GM23248 (cell line): ENCODE results near the gene NF1.

ENCODE experiments used
- EZH2 ChIP-seq: fragments of 200-600 bp; sonication (generic); IDR thresholded peaks from 2 replicates; pipeline ENCODE4 v1.6.1; 2018; ENCODE audit warnings: antibody characterized with exemption, mild to moderate bottlenecking; ENCODE audit not compliant: insufficient read depth, poor library complexity, severe bottlenecking
- EZH2phosphoT487 ChIP-seq: fragments of 200-600 bp; sonication (generic); IDR thresholded peaks from 2 replicates; pipeline ENCODE4 v1.6.1; 2018; ENCODE audit warnings: antibody characterized with exemption, moderate library complexity, mild to moderate bottlenecking, low read depth; ENCODE audit not compliant: insufficient read depth

- no peak for TF ChIP-seq EZH2phosphoT487
- no peak for TF ChIP-seq EZH2
These were observed at the start of gene NF1 for GRCh38 chr17:31094600-31095235.
